NCI-H2196 (cell line): Measurements from ENCODE around the gene RBMY1F.
"Not testable (repeated sequence)": the region's sequence is repeated elsewhere in the genome, so short reads cannot be mapped to it uniquely, and the experiment has no call there.

Experiments
- DNase-seq: peaks from one replicate; lab custom pipeline; 2025; ENCODE audit not compliant: unreplicated experiment; lab: John Stamatoyannopoulos, UW

Gene RBMY1F

DNA sequence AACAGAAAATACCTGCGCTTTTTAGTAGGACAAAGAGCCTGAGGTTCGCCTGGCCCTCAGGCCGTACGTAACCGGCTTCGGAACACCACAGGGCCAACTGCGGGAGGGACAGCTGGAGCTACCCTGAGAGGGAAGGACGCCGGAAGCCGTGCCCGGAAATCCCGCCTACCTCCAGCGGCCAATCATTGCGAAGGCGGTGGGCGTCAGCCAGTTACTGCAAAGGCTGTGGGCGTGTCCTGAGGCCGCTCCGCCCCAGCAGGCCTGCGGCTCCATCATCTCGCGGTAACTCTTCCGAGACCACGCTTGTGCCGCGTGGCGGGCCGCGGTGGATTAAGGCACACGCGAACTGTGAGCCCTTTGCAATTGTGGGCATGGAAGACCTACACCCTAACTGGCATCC, at the start of gene RBMY1F:
Gene RBMY1F (minus strand): TSS at position 101 of the 400 bp plus-strand sequence. CDS start 1,954 bp downstream, outside the sequence.
- DNase-seq: not testable (repeated sequence)

DNA sequence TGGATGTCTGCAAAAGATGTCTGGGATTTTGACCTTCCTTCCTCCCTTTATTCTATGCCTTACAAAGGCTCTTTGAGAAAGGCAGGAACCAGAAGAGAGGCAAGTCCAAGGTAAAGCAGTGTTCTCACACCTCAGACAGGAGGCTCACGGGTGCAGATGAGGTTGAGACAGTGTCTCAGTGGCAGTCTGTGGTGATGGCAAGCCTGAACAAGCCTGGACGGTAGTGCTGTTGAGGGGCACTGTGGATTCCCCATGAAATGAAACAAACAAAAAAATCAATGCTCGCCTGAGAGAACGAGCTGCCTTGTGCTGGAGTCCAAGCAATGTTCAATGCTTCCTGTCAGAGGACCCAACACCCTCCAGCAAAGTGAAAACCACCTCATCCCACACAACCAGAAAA, 31.6 kb downstream of the RBMY1F start:
- not testable (repeated sequence) for DNase-seq

DNA sequence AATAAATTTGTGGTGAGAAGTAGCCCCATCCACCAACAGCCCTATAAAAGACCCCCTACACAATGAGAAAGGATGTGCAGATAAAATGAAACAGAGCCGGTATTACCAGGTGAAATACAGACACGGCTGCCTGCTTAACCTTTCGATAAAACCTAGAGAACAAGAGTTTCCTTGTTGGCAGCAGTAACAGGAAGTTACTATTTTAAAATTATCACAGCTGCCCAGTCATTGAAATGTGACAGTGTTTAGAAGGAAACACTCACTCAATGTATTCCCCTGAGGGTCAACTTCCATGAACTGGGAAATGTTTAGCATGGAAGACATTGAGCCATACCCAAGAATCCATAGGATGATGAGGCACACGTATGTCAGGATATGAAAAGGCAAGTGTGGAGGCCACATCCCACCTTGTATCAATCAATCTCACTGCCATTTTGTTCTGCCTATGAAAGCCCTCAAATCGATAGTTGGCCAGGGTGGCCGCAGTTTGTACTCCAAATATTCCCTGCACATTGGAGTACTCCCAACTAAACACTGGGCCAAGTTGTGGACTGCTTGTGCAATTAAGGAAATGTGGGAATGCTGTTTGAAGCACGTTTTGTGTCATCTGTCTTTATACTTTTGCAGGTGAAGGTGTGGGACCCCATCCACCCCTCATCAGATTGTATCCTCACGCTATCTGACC, 41.6 kb downstream of the RBMY1F start:
- DNase-seq: not testable (repeated sequence)

DNA sequence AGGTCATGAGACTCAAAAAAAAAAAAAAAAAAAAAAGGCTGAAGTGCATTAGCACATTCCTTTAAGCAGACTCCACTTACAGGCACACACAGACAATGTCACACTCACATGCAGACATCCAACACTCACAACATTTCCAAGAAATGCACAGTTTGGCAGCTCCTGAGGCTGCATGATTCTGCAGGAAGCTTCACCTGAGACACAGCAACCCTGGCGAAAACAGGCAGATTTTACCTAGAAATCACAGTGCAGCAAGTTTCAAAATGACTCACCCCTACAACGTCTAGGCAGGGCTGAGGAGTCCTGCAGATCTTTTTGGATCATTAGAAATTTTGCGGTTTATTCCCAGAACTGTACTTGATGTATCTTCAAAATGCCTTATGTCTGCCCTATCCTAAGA, 48.0 kb downstream of the RBMY1F start:
- not testable (repeated sequence) for DNase-seq

DNA sequence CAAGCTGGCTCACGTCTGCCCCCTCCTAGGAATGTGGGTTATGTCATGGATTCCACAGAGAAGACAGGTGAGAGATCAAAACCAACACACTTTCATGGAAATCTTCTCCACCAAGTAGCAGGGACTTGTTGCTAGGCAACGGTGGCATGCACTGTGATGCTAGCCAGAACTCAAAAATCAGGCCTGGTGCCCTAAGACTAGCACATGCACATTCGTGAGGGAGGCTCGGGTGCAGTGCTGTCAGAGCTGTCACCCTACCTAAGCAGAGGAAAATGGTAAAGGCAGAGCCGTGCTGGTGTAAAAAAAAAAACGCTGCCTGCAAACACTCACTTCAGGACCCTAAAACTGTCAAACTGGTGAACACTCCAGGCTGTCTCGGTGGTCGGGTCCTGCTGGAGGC, 52.2 kb downstream of the RBMY1F start:
- not testable (repeated sequence) for DNase-seq
